ENCODE results near the gene SSTR5.

GRCh38 chr16:1047123-1047522 is 25.4 kb upstream of the SSTR5 start:
- TF ChIP-seq CTCF (IDR thresholded peaks at IDR 0.05), result no peak
- TF ChIP-seq POLR2A (IDR thresholded peaks at IDR 0.05), result no peak
